ENCODE measurements around the gene TAMALIN.

The TAMALIN gene

DNA sequence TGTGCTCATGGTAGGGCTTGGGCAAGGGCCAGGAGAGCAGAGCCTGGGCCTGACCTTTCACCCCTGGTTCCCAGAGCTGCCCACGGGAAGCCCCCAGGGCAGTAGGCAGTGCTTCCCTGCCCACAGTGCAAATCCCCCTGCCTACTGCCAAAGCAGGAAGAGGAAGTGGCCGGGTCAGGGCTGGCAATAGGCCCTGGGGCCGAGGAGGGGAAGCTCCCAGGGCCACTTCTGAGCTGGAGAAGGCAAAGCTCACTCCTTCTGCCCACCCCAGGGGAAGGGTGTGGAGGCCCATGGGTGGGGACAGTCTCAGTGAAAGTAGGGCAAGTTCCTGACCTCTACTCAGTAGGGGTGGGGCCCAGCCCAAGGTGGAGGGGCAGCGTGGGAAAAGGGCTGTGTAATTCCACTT, 39.1 kb downstream of the TAMALIN start:
- TF ChIP-seq GATA2 (IDR thresholded peaks at IDR 0.05; ENCODE audit: low read depth, low read length) (no peak), GATA3 (IDR thresholded peaks at IDR 0.05; ENCODE audit: low read depth, low read length) (no peak)

DNA sequence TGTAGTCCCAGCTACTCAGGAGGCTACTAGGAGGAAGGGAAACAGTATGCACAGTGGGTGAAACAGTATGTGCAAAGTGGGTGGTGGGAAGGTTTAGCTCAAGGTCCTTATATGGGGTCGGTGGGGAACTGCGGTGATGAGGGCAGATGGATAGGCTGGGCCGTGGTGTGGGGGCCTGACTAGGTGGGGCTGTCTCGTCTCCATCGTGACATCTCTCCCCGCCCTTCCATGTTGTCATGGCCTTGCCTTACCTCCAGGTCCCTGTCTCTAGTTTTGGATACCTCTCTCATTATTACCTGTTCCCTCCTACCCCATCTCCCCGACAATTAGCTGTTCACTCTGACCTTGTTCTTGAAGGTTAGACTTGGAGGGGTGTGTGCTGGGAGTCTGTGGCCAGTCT, 40.1 kb downstream of the TAMALIN start:
- TF ChIP-seq GATA2 (IDR thresholded peaks at IDR 0.05; ENCODE audit: low read depth, low read length) (no peak), GATA3 (IDR thresholded peaks at IDR 0.05; ENCODE audit: low read depth, low read length) (no peak)

DNA sequence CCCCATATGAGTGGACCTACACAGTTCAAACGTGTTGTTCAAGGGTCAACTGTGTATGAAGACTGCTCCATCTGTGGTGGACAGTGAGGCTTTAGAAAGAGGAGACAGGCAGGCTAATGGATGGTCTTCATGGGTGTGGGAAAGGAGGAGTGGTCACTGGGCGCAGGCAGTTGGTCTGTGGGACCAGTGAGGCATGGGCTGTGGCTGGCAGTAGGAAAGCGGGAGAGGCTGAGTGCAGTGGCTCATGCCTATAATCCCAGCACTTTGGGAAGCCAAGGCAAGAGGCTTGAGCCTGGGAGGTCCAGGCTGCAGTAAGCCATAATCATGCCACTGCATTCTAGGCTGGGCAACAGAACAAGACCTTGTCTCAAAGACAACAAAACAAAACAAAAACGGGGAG, 42.5 kb downstream of the TAMALIN start:
- no peak for TF ChIP-seq GATA3 (IDR thresholded peaks at IDR 0.05; ENCODE audit: low read depth, low read length)
- TF ChIP-seq GATA2 (IDR thresholded peaks at IDR 0.05; ENCODE audit: low read depth, low read length), result no peak

DNA sequence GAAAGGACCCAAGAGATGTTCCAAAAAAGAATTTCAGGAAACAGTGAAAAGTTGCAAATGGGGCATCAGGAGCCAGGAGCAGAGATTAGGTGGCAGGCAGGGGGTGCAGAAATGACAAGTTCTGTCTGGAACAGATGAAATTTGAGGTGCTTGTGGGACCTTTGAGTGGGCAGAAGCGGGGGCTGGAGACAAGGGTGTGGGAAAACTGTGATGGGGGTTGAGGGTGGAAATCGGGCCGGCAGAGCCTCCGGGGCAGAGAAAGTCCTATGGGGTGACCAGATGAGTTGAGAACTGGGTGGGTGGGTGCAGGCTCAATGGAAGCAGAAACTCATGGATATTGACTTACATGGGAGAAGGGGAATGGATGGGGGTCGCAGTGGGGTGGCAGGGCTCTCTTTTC, 42.9 kb downstream of the TAMALIN start:
- TF ChIP-seq GATA2 (IDR thresholded peaks at IDR 0.05; ENCODE audit: low read depth, low read length), result no peak
- no peak for TF ChIP-seq GATA3 (IDR thresholded peaks at IDR 0.05; ENCODE audit: low read depth, low read length)

DNA sequence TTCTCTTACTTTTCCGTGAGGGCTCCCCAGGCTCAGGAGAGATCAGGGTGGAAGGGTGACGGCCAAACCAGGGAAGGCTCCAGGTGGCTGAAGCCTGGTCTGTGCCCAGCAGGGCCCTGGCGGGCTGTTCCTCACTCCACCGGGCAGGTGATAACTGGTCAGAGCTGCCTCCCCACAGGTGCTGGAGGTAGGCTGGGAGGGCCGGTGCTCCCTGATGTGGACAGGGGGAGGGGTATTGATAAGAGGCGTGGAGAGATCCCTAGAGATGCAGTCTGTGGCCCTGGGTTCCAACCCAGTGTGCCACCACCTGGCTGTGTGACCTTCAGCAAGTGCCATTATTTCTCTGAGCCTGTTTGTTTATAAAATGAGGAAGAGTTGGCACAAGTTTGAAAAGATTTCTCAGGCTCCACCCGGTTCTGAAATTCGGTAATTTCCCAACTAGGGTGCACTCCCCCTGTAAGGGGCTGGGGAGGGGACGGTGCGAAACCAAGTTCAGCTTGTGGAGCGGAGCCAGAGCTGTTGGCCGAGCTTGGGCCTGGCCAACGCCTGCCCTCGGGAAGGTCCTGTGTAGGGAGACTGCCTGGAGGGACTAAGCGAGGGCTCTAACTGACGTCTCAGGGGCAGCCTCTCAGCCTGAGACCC, 43.5 kb downstream of the TAMALIN start:
- TF ChIP-seq GATA3 (IDR thresholded peaks at IDR 0.05; ENCODE audit: low read depth, low read length) (no peak), GATA2 (IDR thresholded peaks at IDR 0.05; ENCODE audit: low read depth, low read length) (no peak)

DNA sequence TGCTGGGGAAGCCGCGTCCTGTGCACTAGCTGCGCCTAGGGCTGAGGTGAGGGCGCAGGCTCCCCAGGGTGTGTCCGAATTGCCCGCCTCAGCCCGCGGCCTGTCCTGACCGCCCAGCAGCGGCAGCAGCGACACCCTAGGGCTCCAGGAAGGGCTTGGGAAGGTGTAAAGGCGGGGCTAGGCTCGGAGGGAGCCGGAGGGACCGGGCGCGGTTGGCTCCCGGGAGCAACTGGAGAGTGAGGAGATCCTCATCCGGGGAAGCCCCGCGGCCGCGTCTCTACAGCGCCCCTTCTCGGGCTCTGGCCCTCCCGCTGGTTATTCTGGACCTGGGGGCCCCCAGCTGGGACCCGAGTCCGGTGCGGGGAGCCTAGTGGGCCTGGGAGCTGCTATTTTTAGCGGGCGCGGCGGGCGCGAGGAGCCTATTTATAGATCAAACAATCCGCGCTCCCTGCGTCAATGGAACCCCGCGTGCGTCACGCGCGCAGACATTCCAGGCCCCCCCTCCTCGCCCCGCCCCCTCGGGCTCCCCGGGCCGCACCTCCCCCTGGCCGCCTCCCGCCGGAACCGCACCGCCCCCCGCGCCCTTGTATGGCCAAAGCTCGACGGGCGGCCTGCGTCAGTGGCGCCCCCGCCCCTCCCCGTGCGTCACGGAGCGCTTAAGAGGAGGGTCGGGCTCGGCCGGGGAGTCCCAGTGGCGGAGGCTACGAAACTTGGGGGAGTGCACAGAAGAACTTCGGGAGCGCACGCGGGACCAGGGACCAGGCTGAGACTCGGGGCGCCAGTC, 44.2 kb downstream of the TAMALIN start, which contains the start of gene NR4A1:
Gene NR4A1, plus strand, starts transcription at position 685 of the 784 bp plus-strand sequence. CDS start 2,887 bp downstream, outside the sequence.
- TF ChIP-seq GATA3 (IDR thresholded peaks at IDR 0.05; ENCODE audit: low read depth, low read length) (no peak), GATA2 (IDR thresholded peaks at IDR 0.05; ENCODE audit: low read depth, low read length) (no peak)

DNA sequence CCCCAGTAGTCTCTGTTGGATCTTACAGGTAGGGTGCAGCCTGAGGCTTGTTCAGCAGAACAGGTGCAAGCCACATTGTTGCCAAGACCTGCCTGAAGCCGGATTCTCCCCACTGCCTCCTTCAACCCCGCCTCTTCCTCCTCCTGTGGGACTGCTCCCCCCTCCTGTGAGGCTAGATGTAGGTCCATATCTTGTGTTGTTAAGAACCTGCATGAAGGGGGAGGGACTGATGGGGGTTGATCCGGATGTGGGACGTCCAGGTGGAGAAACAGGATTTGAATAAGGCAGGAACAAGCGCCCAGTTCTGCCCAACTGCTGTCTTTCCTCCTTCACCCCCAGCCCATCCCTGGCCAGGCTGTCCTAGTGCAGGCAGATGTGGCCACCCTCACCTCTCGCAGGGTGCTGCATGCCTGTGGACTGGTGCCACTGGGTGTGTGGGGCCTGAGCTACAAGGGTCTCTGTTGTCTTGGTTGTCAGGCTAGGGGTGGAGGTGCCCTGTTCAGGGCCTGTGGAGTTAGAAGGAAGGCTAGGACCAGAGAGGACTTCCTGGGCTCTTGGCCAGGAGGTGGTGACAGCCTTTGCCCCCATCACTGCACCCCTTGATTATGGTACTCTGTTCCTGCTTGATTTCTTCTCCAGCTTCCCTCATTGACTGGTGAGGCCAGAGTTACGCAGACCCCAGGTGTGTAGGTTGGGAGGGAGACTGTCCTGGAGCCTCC, 45.9 kb downstream of the TAMALIN start:
- TF ChIP-seq GATA3 (IDR thresholded peaks at IDR 0.05; ENCODE audit: low read depth, low read length) (no peak), GATA2 (IDR thresholded peaks at IDR 0.05; ENCODE audit: low read depth, low read length) (no peak)

DNA sequence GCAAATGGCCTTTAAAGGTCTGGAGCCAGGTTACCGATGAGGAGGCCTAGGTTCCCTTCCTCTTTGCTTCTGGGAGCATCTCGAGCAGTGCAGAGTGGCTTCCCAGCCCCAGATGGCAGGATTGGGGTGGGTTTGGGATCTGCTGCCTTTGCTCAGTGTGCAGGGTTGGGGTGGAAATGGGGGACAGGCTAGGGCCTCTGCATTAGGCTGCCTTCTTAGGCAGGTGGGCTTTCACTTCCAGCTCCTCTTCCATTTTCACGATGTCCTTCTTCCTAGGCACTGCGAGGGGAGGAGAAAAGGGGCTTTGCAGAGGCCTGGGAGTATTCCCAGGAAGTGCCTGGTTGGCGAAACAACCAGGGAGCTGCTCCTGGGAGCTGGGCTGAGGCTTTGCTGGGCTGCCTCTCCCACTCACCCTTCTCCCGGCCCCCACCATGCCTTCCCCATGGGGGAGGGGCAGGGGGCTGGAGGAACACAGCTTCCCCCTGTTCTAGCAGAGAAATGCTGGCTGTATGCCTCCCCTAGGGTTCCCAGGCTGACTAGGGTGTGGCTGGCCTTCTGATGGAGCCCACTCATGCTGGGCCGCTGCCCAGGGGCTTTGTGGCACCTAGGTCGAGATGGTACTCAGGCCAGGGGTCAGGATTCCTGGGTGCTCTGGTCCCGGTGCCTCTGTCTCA, 46.9 kb downstream of the TAMALIN start:
- TF ChIP-seq GATA2 (IDR thresholded peaks at IDR 0.05; ENCODE audit: low read depth, low read length) (no peak), GATA3 (IDR thresholded peaks at IDR 0.05; ENCODE audit: low read depth, low read length) (no peak)

DNA sequence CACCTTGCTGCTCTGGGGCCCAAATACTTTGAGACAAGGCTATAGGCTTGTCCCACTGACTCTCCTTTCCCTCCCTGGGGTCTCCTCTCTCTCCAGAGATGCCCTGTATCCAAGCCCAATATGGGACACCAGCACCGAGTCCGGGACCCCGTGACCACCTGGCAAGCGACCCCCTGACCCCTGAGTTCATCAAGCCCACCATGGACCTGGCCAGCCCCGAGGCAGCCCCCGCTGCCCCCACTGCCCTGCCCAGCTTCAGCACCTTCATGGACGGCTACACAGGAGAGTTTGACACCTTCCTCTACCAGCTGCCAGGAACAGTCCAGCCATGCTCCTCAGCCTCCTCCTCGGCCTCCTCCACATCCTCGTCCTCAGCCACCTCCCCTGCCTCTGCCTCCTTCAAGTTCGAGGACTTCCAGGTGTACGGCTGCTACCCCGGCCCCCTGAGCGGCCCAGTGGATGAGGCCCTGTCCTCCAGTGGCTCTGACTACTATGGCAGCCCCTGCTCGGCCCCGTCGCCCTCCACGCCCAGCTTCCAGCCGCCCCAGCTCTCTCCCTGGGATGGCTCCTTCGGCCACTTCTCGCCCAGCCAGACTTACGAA, 47.6 kb downstream of the TAMALIN start:
- no peak for TF ChIP-seq GATA2 (IDR thresholded peaks at IDR 0.05; ENCODE audit: low read depth, low read length)
- TF ChIP-seq GATA3 (IDR thresholded peaks at IDR 0.05; ENCODE audit: low read depth, low read length), result no peak

DNA sequence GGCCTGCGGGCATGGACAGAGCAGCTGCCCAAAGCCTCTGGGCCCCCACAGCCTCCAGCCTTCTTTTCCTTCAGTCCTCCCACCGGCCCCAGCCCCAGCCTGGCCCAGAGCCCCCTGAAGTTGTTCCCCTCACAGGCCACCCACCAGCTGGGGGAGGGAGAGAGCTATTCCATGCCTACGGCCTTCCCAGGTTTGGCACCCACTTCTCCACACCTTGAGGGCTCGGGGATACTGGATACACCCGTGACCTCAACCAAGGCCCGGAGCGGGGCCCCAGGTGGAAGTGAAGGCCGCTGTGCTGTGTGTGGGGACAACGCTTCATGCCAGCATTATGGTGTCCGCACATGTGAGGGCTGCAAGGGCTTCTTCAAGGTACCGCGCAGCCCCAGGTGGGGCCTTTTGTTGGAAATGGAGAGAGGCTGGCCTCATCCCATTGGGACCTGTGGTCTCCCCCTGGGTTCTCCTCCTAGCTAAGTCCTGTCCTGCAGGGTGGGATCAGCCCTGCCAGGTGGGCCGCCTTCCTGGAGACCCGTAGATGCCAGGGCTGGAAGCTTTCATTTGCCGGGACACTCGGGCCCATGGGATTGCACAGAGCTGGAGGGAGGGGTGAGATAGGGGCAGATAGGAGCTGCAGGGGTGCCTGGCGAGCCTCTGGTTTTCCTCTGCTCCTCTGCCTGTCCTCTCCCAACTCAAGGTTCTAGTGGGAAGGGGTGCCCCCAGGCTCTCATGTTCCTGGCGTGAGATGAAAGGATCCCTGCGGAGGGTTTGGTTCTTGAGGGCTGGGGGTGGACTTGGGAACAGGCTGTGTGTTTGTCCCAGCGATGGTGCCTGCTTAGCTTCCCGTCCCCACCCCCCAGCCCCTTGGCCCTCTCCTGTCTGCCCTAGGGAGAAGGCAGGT, 48.3 kb downstream of the TAMALIN start:
- no peak for TF ChIP-seq GATA2 (IDR thresholded peaks at IDR 0.05; ENCODE audit: low read depth, low read length)
- no peak for TF ChIP-seq GATA3 (IDR thresholded peaks at IDR 0.05; ENCODE audit: low read depth, low read length)

DNA sequence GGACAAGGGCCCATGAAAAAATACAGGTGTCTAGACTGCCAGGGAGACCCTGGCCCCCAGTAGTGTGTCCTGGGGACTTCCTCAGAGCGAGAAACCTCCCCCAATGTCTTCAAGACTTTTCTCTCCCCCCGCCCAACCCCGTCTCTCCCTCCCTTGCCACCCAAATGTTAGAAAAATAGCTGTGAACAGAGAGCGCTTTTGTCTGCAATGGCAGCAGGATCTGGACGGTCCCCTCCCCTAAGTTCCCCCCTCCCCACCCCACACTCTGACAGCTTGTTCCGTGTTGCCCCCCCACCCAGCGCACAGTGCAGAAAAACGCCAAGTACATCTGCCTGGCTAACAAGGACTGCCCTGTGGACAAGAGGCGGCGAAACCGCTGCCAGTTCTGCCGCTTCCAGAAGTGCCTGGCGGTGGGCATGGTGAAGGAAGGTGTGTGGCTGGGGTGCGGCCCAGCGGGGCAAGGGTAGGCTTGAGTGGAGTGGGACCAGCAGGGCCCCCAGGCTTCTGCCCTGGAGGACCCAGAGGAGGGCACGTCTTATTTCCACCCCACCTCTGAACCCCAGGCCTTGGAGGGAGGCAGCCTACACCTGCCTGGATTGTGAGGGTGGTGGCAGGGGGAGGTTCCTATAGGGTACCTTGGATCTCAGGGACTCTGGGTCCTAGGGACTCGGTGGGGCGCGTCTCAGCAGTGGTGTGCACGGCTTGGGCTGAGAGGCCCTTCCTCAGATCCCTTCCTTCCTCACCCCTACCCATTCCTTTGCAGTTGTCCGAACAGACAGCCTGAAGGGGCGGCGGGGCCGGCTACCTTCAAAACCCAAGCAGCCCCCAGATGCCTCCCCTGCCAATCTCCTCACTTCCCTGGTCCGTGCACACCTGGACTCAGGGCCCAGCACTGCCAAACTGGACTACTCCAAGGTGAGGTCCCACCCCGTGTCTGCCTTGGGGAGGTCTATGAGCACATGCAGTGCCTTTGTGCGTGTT, 49.3 kb downstream of the TAMALIN start:
- TF ChIP-seq GATA2 (IDR thresholded peaks at IDR 0.05; ENCODE audit: low read depth, low read length), result no peak

All from SH-SY5Y (cell line).